PC-3 (cell line): ENCODE results near the gene BCAS1.

Experiments used
- CTCF ChIP-seq: fragments of 300-600 bp; sonication (generic); conservative IDR thresholded peaks from 2 replicates; pipeline ENCODE4 v1.5.1; 2017; ENCODE audit warnings: antibody characterized with exemption, low read depth, mild to moderate bottlenecking, low read length
- EZH2 ChIP-seq: fragments of 300-600 bp; sonication (generic); IDR thresholded peaks from one replicate; pipeline ENCODE4 v1.6.1; 2017; ENCODE audit warnings: antibody characterized with exemption, mild to moderate bottlenecking, low read length; ENCODE audit not compliant: unreplicated experiment

GRCh38 chr20:53895385-53895755 is 175.0 kb downstream of the BCAS1 start:
- TF ChIP-seq CTCF (no peak), EZH2 (no peak)
